ENCODE measurements around the gene MCL1. TPM values are rescaled to one million over a fixed set of nuclear protein-coding genes. Genes with fewer than 3 reads are reported as not detected.
A peak's percentile ranks its signal among the peaks of the same experiment; 100 is the strongest.

Gene MCL1
- polyA plus RNA-seq, 2 of the 4 experiments (the other 2 are of a cell fraction), result 80.0 to 202 TPM

GRCh38 chr1:150568594-150568966 is 10.8 kb downstream of the MCL1 start (continued):
- TF ChIP-seq EP300 (IDR thresholded peaks at IDR 0.05), result no peak
- TF ChIP-seq REST (IDR thresholded peaks at IDR 0.05), result no peak
- TF ChIP-seq PBX3 (IDR thresholded peaks at IDR 0.05), result no peak
- TF ChIP-seq EHF (CRISPR knock-in tag; IDR thresholded peaks at IDR 0.05), result peak; percentile 46
- no peak for TF ChIP-seq ZNF302 (CRISPR knock-in tag; IDR thresholded peaks at IDR 0.05)
- 0 out of 2 replicates have a peak, but pooled peaks have one; percentile 18 for TF ChIP-seq RARB (CRISPR knock-in tag; IDR thresholded peaks at IDR 0.05)
- TF ChIP-seq MAFK (IDR thresholded peaks at IDR 0.05; ENCODE audit: partially characterized antibody), result no peak
- 0 out of 2 replicates have a peak, but pooled peaks have one; percentile 20 for TF ChIP-seq POLR2AphosphoS2 (conservative IDR thresholded peaks at IDR 0.05; ENCODE audit: low read length)
- no peak for TF ChIP-seq GATA3 (IDR thresholded peaks at IDR 0.05; ENCODE audit: borderline replicate concordance)
- no peak for TF ChIP-seq EHMT2 (IDR thresholded peaks at IDR 0.05; ENCODE audit: low read depth)
- TF ChIP-seq HES2 (IDR thresholded peaks at IDR 0.05), result no peak
- TF ChIP-seq SMC3 (IDR thresholded peaks at IDR 0.05), result no peak
- no peak for TF ChIP-seq ZSCAN20 (CRISPR knock-in tag; IDR thresholded peaks at IDR 0.05)
- TF ChIP-seq FOSB (CRISPR knock-in tag; IDR thresholded peaks at IDR 0.05), result peak; percentile 93; the same call in 1 of the 2 replicates
- peak; percentile 80; the same call in 1 of the 2 replicates for TF ChIP-seq TFCP2L1 (CRISPR knock-in tag; IDR thresholded peaks at IDR 0.05)
- no peak for TF ChIP-seq JUNB (IDR thresholded peaks at IDR 0.05)
- TF ChIP-seq RNF2 (IDR thresholded peaks at IDR 0.05; ENCODE audit: borderline replicate concordance, low read depth), result no peak
- no peak for TF ChIP-seq KDM5A (IDR thresholded peaks at IDR 0.05)
- TF ChIP-seq NR3C1 (IDR thresholded peaks at IDR 0.05), result no peak
- TF ChIP-seq CEBPB (IDR thresholded peaks at IDR 0.05), result no peak
- no peak for TF ChIP-seq HDAC2 (IDR thresholded peaks at IDR 0.05)
- TF ChIP-seq TP53 (CRISPR knock-in tag; IDR thresholded peaks at IDR 0.05), result 0 out of 2 replicates have a peak, but pooled peaks have one; percentile 48
- no peak for TF ChIP-seq BCL3 (IDR thresholded peaks at IDR 0.05)
- no peak for TF ChIP-seq CBX8 (IDR thresholded peaks at IDR 0.05)
- TF ChIP-seq POLR2A (IDR thresholded peaks at IDR 0.05; ENCODE audit: low read length), result no peak
- TF ChIP-seq HOXA7 (CRISPR knock-in tag; IDR thresholded peaks at IDR 0.05), result peak; percentile 93
- TF ChIP-seq SREBF2 (IDR thresholded peaks at IDR 0.05), result no peak
- no peak for TF ChIP-seq FOSL2 (IDR thresholded peaks at IDR 0.05)
- TF ChIP-seq FOSL2 (CRISPR knock-in tag; IDR thresholded peaks at IDR 0.05), result no peak
- TF ChIP-seq JUN (IDR thresholded peaks at IDR 0.05), result no peak

Measured in A549 (cell line).